Fibroblast of lung (primary cell): ENCODE results near the gene ITGBL1.

ENCODE experiments used
- EZH2 ChIP-seq: IDR thresholded peaks from 2 replicates; pipeline ENCODE4 v1.5.1; 2012; ENCODE audit warnings: low read length, control low read depth, mild to moderate bottlenecking; ENCODE audit errors: missing control alignments
- TF ChIP-seq, protein P1 (sequence below), 2 donors: IDR thresholded peaks in 1 of 2; conservative IDR thresholded peaks in 1 of 2; 1 replicate in 1 of 2; 2 replicates in 1 of 2; pipeline ENCODE4 v1.5.1; 2011 to 2012; ENCODE audit warnings: low read length in 2 of 2, control low read depth in 1 of 2, inconsistent platforms in 1 of 2, low read depth in 1 of 2, mild to moderate bottlenecking in 1 of 2

DNA sequence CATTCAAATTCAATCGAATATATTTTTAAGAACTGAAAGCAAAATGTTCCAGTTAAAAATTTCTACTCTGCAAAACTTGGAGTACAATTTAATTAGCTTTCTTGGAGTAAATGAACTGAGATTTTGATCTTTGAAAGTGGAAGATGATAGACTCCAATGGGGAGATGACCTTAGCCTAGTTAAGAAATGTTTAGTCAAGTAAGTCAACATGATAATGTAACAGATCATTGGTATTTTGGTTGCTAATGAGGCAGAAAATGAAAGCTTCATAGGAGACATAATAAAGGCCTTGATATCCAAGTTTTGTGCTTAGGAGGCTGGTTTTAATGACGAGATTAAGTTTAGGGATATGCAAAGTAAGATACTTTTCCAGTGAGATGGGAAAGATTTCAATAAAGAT, 181.7 kb downstream of the ITGBL1 start:
- TF ChIP-seq EZH2 = no peak
- TF ChIP-seq, protein P1, sequence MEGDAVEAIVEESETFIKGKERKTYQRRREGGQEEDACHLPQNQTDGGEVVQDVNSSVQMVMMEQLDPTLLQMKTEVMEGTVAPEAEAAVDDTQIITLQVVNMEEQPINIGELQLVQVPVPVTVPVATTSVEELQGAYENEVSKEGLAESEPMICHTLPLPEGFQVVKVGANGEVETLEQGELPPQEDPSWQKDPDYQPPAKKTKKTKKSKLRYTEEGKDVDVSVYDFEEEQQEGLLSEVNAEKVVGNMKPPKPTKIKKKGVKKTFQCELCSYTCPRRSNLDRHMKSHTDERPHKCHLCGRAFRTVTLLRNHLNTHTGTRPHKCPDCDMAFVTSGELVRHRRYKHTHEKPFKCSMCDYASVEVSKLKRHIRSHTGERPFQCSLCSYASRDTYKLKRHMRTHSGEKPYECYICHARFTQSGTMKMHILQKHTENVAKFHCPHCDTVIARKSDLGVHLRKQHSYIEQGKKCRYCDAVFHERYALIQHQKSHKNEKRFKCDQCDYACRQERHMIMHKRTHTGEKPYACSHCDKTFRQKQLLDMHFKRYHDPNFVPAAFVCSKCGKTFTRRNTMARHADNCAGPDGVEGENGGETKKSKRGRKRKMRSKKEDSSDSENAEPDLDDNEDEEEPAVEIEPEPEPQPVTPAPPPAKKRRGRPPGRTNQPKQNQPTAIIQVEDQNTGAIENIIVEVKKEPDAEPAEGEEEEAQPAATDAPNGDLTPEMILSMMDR (conservative IDR thresholded peaks at IDR 0.05 in 1 of 2, IDR thresholded peaks at IDR 0.05 in 1 of 2; ENCODE audit: low read depth in 1 of 2, low read length in 2 of 2) = no peak
